Gastrocnemius medialis (tissue), 4 donors: Measurements from ENCODE around the gene B4GALT1. TPM values are rescaled to one million over a fixed set of nuclear protein-coding genes. Genes with fewer than 3 reads are reported as not detected.

Experiments
- ATAC-seq, 2 donors: fragments of 150-250 bp; one replicate each; pipeline ENCODE4 v1.9.1; 2016
- DNase-seq, 2 donors: peaks; one replicate each; pipeline ENCODE4 v3.0.0-alpha.2; 2019
- H3K27ac ChIP-seq, 4 donors: fragments of 200-600 bp; sonication (generic); 1 replicate in 1 of 4; 2 replicates in 3 of 4; pipeline ENCODE4 v1.5.1; 2016 to 2018; ENCODE audit warnings: mild to moderate bottlenecking in 2 of 4, moderate library complexity in 1 of 4
- H3K27me3 ChIP-seq, 3 donors: fragments of 200-600 bp; sonication (generic) in 2 of 3; 1 replicate in 1 of 3; 2 replicates in 2 of 3; pipeline versions ENCODE4 v1.5.1 to v1.6.0; 2016 to 2019; ENCODE audit warnings: mild to moderate bottlenecking in 1 of 3, moderate library complexity in 1 of 3
- H3K36me3 ChIP-seq, 2 donors: fragments of 200-600 bp; sonication (generic) in 1 of 2; one replicate each; pipeline ENCODE4 v1.5.1; 2017 to 2018
- H3K4me1 ChIP-seq, 2 donors: fragments of 200-600 bp; sonication (generic) in 1 of 2; one replicate each; pipeline ENCODE4 v1.5.1; 2016 to 2017; ENCODE audit warnings: mild to moderate bottlenecking in 2 of 2
- H3K4me3 ChIP-seq, 4 donors: fragments of 200-600 bp; sonication (generic) in 3 of 4; 1 replicate in 1 of 4; 2 replicates in 3 of 4; pipeline ENCODE4 v1.5.1; 2016 to 2019; ENCODE audit warnings: mild to moderate bottlenecking in 2 of 4
- H3K9me3 ChIP-seq, 3 donors: fragments of 200-600 bp; sonication (generic) in 2 of 3; 1 replicate in 1 of 3; 2 replicates in 2 of 3; pipeline ENCODE4 v1.5.1; 2016 to 2019
- POLR2A ChIP-seq, 2 donors: fragments of 450-650 bp; IDR thresholded peaks; one replicate each; pipeline ENCODE4 v1.6.1; 2017; ENCODE audit warnings: antibody characterized with exemption in 2 of 2, mild to moderate bottlenecking in 2 of 2, moderate library complexity in 2 of 2
- in situ Hi-C, 4 donors: fragments of 200-750 bp; cut with MboI; loops; one replicate each; pipeline versions ENCODE4 v1.15.0 to v1.8.0; 2017; ENCODE audit warnings: low sequenced_read_pairs in 4 of 4
- intact Hi-C: fragments of 100-400 bp; cut with DNase I; formaldehyde crosslinking; loops from one replicate; pipeline ENCODE4 v1.15.1; 2023; ENCODE audit warnings: low total_unique reads
- total RNA-seq, 4 donors: library from RNA; depleted of rRNA; stranded (reverse); fragments of >200 nt; gene quantifications; one replicate each; pipeline versions ENCODE4 v1.1.0 to v1.2.3, GENCODE V29; 2016
- TF ChIP-seq, protein P1 (sequence below), 5 experiments: fragments of 450-650 bp in 3 of 5; fragments of 200-600 bp in 2 of 5; sonication (generic) in 2 of 5; IDR thresholded peaks in 4 of 5; conservative IDR thresholded peaks in 1 of 5; 1 replicate in 4 of 5; 2 replicates in 1 of 5; pipeline ENCODE4 v1.5.1; 2016 to 2019; ENCODE audit warnings: antibody characterized with exemption in 5 of 5, mild to moderate bottlenecking in 3 of 5, moderate library complexity in 3 of 5

The B4GALT1 gene
- total RNA-seq, 4 donors from 2014 or later = 24.2 to 56.2 (median 42.7) TPM

DNA sequence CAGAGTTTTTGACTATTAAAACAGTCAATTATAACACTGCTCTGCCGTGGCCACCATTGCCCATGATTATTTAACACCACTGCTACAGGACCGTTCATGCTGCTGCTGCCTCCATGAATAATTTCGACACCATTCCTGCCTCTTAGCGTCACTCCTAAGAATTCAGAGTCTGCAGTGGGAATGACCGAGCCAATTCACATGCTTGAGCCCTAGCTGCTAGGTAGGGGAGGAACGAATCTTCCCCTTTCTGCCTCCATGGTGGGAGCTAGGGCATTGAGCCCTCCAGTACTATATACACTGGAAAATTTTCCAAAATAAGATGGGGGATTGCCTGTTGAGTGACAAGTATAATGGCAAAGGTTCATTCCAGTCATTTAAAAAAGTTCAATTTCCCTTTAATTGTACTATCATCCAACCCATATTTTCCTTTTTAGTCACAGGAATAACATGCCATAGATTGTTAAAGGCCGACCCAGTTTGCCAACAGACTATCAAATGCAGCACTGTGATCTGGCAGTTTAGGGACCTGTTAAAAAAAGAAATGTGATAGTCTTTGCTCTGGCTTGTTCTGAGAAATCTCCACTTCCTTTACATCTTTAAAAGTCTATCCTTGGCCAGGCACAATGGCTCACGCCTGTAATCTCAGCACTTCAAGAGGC, 13.5 kb upstream of the B4GALT1 start:
- ATAC-seq (no peak), DNase-seq (no peak)
- Histone ChIP-seq H3K27me3 (no peaks in the 10 kb centered on the region), H3K4me3 (no peak overlapping the region), H3K27ac (no peak overlapping the region), H3K36me3 (no peaks in the 10 kb centered on the region), H3K9me3 (no peaks in the 10 kb centered on the region), H3K4me1 (peaks cover 5 to 9% of the 10 kb centered on the region in 2 donors)
- TF ChIP-seq, protein P1, sequence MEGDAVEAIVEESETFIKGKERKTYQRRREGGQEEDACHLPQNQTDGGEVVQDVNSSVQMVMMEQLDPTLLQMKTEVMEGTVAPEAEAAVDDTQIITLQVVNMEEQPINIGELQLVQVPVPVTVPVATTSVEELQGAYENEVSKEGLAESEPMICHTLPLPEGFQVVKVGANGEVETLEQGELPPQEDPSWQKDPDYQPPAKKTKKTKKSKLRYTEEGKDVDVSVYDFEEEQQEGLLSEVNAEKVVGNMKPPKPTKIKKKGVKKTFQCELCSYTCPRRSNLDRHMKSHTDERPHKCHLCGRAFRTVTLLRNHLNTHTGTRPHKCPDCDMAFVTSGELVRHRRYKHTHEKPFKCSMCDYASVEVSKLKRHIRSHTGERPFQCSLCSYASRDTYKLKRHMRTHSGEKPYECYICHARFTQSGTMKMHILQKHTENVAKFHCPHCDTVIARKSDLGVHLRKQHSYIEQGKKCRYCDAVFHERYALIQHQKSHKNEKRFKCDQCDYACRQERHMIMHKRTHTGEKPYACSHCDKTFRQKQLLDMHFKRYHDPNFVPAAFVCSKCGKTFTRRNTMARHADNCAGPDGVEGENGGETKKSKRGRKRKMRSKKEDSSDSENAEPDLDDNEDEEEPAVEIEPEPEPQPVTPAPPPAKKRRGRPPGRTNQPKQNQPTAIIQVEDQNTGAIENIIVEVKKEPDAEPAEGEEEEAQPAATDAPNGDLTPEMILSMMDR (IDR thresholded peaks at IDR 0.05 in 4 of 5, conservative IDR thresholded peaks at IDR 0.05 in 1 of 5) = no peak
- no peak for TF ChIP-seq POLR2A (IDR thresholded peaks at IDR 0.05)
- intact Hi-C loops = no loop called here
- in situ Hi-C loops = no loop called here

DNA sequence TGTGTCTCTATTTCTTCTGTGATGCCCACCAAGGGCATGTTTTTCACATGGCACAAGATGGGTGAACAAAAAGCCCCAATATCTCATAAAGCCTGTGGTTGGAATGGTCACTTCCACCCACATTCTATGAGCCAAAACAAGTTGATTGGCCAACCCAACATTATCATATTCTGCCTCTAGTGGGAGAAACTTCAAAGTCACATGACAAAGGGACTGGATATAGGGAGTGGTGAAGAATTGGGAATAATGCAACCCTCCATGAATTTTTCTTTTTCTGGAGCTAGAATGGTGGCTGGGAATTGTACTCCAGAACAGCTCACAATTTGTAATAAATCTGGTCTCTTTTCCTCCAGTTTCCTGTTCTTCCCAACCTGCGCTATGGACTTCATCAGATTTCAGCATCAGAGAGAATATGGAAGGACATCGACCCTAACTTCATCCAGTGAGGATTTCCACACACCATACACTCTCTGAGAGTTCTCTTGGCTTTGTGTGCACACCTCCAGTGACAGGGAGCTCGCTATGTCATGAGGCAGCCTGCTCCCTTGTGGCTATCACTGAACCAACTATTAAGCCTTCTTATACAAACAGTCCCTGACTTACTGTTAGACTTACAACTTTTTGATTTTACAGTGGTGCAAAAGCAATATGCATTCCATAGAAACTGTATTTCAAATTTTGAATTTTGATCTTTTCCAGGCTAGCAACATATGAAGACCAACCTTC, 12.0 kb upstream of the B4GALT1 start:
- intact Hi-C loops (no loop called here), in situ Hi-C loops (loop anchor here in 1 of 4 donors (10.0 kb wide), 1 partner anchor 46 kb away; no protein-coding TSS in a partner anchor)
- Histone ChIP-seq H3K36me3 (no peaks in the 10 kb centered on the region), H3K9me3 (no peaks in the 10 kb centered on the region), H3K4me1 (no peaks in the 10 kb centered on the region), H3K4me3 (no peak overlapping the region), H3K27me3 (no peaks in the 10 kb centered on the region), H3K27ac (no peak overlapping the region)
- TF ChIP-seq, protein P1 (IDR thresholded peaks at IDR 0.05 in 4 of 5, conservative IDR thresholded peaks at IDR 0.05 in 1 of 5) = no peak
- no peak for TF ChIP-seq POLR2A (IDR thresholded peaks at IDR 0.05)
- DNase-seq (no peak), ATAC-seq (no peak)

DNA sequence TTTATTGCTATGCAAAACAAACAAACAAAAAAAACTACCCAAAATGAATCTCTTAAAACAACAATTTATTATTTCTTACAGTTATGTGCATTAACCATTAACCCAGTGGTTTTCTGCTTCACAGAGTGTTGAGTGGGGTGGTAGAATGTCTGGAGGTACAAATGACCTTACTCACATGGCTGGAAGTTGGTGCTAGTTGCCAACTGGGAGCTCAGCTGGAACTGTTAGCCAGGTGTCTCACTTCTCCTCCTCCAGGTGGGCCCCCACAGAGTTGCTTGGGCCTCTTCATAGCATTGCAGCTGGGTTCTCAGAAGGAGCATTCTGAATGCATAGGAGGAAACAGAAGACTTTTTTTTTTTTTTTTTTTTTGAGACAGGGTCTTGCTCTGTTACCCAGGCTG, 10.5 kb upstream of the B4GALT1 start:
- intact Hi-C loops (no loop called here), in situ Hi-C loops (loop anchor here in 1 of 4 donors (10.0 kb wide), 1 partner anchor 47 kb away; no protein-coding TSS in a partner anchor)
- DNase-seq = no peak
- no peak for TF ChIP-seq POLR2A (IDR thresholded peaks at IDR 0.05)
- TF ChIP-seq, protein P1 (IDR thresholded peaks at IDR 0.05 in 4 of 5, conservative IDR thresholded peaks at IDR 0.05 in 1 of 5) = no peak
- Histone ChIP-seq H3K4me1 (no peaks in the 10 kb centered on the region), H3K4me3 (no peak overlapping the region), H3K36me3 (no peaks in the 10 kb centered on the region), H3K9me3 (no peaks in the 10 kb centered on the region), H3K27me3 (no peaks in the 10 kb centered on the region), H3K27ac (no peak overlapping the region)
- no peak for ATAC-seq

DNA sequence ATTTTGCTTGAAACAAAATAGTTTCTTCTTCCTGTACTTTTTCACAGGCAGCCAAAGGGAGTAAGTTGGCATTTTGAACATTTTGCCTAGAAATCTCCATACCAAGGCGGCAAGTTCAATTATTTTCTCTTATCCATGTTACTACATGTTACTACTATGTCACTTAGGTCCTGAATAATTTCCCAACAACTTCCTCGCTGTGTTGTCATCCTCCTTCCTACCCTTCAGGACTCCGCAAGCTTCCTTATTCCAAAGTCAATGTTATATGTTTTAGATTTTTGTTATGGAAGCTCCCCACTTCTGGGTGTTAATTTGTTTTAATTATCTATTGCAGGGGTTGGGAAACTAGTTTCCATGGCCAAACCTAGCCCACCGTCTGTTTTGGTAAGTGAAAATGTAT, 9.9 kb upstream of the B4GALT1 start:
- ATAC-seq (no peak), DNase-seq (no peak)
- Histone ChIP-seq H3K4me3 (no peak overlapping the region), H3K4me1 (no peaks in the 10 kb centered on the region), H3K27me3 (no peaks in the 10 kb centered on the region), H3K36me3 (no peaks in the 10 kb centered on the region), H3K27ac (no peak overlapping the region), H3K9me3 (no peaks in the 10 kb centered on the region)
- intact Hi-C loops (no loop called here), in situ Hi-C loops (loop anchor here in 1 of 4 donors (10.0 kb wide), 1 partner anchor 48 kb away; no protein-coding TSS in a partner anchor)
- no peak for TF ChIP-seq POLR2A (IDR thresholded peaks at IDR 0.05)
- TF ChIP-seq, protein P1 (IDR thresholded peaks at IDR 0.05 in 4 of 5, conservative IDR thresholded peaks at IDR 0.05 in 1 of 5) = no peak
